Right atrium auricular region (tissue), 2 donors: ENCODE measurements around the gene SLC5A5. TPM values are rescaled to one million over a fixed set of nuclear protein-coding genes. Genes with fewer than 3 reads are reported as not detected.

Experiments used
- DNase-seq: peaks from one replicate; pipeline ENCODE4 v3.0.0-alpha.2; 2019; ENCODE audit warnings: low spot score
- H3K27ac ChIP-seq, 2 donors: fragments of 200-600 bp; sonication (generic); 1 replicate in 1 of 2; 2 replicates in 1 of 2; pipeline ENCODE4 v1.5.1; 2016 to 2019
- H3K27me3 ChIP-seq, 2 donors: fragments of 200-600 bp; sonication (generic); one replicate each; pipeline versions ENCODE4 v1.5.1 to v1.6.0; 2017 to 2019
- H3K36me3 ChIP-seq: fragments of 200-600 bp; sonication (generic); one replicate; pipeline ENCODE4 v1.5.1; 2016
- H3K4me1 ChIP-seq, 2 donors: fragments of 200-600 bp; sonication (generic); one replicate each; pipeline versions ENCODE4 v1.5.1 to v1.6.0; 2017 to 2019
- H3K4me3 ChIP-seq, 2 donors: fragments of 200-600 bp; sonication (generic); 1 replicate in 1 of 2; 2 replicates in 1 of 2; pipeline ENCODE4 v1.5.1; 2017 to 2019; ENCODE audit warnings: mild to moderate bottlenecking in 1 of 2, moderate library complexity in 1 of 2
- H3K9me3 ChIP-seq, 2 donors: fragments of 200-600 bp; sonication (generic); one replicate each; pipeline ENCODE4 v1.5.1; 2019
- total RNA-seq, 2 donors: library from RNA; depleted of rRNA; stranded (reverse); fragments of >200 nt; gene quantifications; one replicate each; pipeline ENCODE4 v1.1.0, GENCODE V29; 2016
- TF ChIP-seq, protein P1 (sequence below), 2 donors: fragments of 200-600 bp; sonication (generic); IDR thresholded peaks; one replicate each; pipeline ENCODE4 v1.5.1; 2019; ENCODE audit warnings: antibody characterized with exemption in 2 of 2

SLC5A5 gene
- total RNA-seq, 2 donors from 2014 or later = not detected

DNA sequence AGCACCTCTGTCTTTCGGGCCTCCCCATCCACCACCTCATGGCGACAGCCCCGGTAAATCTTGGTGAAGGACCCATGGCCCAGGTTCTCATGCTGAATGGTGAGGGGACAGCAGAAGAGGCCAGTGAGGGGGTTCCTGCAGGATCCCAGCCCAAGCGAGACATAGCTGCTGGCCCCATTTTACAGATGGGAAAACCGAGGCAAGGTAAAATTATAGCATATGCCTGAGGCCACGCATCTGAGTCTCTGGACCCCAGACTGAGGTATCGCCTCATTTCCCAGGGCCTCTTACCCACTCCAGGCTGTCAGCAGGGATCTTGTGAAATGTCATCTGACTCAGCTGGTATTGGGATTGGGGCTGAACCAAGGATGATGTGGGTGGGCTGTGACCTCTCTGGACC is 33.8 kb upstream of the SLC5A5 start:
- no peak overlapping the region for H3K27ac ChIP-seq
- H3K4me1 ChIP-seq = peaks cover 0 to 16% of the 10 kb centered on the region in 2 donors
- TF ChIP-seq, protein P1, sequence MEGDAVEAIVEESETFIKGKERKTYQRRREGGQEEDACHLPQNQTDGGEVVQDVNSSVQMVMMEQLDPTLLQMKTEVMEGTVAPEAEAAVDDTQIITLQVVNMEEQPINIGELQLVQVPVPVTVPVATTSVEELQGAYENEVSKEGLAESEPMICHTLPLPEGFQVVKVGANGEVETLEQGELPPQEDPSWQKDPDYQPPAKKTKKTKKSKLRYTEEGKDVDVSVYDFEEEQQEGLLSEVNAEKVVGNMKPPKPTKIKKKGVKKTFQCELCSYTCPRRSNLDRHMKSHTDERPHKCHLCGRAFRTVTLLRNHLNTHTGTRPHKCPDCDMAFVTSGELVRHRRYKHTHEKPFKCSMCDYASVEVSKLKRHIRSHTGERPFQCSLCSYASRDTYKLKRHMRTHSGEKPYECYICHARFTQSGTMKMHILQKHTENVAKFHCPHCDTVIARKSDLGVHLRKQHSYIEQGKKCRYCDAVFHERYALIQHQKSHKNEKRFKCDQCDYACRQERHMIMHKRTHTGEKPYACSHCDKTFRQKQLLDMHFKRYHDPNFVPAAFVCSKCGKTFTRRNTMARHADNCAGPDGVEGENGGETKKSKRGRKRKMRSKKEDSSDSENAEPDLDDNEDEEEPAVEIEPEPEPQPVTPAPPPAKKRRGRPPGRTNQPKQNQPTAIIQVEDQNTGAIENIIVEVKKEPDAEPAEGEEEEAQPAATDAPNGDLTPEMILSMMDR (IDR thresholded peaks at IDR 0.05) = no peak
- H3K27me3 ChIP-seq = no peaks in the 10 kb centered on the region
- H3K9me3 ChIP-seq = no peaks in the 10 kb centered on the region
- H3K36me3 ChIP-seq = no peaks in the 10 kb centered on the region
- no peak for DNase-seq
- H3K4me3 ChIP-seq = no peak overlapping the region

DNA sequence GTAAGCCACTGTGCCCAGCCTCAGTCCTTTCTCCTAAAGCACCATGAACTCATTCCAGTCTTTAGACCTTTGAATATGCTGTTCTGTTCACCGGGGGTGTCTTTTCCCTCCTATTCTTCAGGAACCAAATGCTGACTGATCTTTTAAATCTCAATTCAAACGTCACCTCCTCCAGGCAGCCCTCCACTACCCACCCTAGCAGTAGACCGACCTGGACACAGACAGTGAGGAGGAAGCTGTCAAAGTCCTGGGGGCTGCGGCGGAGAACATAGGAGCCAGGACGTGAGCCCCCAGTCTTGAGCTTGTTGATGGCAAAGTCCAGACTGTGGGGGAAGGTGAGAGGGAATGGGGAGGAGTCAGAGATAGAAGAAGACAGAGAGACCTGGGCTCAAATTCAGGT is 31.7 kb upstream of the SLC5A5 start:
- no peak for DNase-seq
- no peaks in the 10 kb centered on the region for H3K36me3 ChIP-seq
- no peak overlapping the region for H3K4me3 ChIP-seq
- H3K9me3 ChIP-seq = no peaks in the 10 kb centered on the region
- TF ChIP-seq, protein P1 (IDR thresholded peaks at IDR 0.05) = no peak
- H3K27me3 ChIP-seq = no peaks in the 10 kb centered on the region
- H3K27ac ChIP-seq = no peak overlapping the region
- peaks cover 0 to 16% of the 10 kb centered on the region in 2 donors for H3K4me1 ChIP-seq

DNA sequence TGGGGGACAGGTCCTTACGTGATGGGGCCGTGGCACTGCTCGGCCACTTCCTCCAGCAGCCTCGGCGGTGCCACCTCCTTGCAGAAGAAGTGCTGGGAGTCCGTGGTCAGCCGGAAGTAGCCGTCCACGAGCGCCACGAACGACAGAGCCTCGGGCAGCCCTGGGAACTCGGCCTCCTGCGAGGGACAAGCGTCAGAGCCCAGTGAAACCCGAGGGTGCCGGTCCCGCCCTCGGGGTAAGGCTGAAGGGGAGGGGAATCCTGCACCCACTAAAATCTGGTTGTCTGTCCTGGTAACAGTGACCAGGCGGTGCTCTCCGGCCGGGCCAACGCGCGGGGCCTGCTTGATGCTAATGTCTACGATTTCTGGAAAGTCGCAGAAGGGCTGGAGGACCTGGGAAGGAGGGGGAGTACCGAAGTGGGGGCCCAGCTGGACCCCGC is 30.4 kb upstream of the SLC5A5 start:
- TF ChIP-seq, protein P1 (IDR thresholded peaks at IDR 0.05) = no peak
- DNase-seq = no peak
- H3K4me1 ChIP-seq = peaks cover 0 to 16% of the 10 kb centered on the region in 2 donors
- no peaks in the 10 kb centered on the region for H3K9me3 ChIP-seq
- H3K27ac ChIP-seq = no peak overlapping the region
- peak overlapping the region; percentile 23 to 27 for H3K4me3 ChIP-seq
- no peaks in the 10 kb centered on the region for H3K27me3 ChIP-seq
- H3K36me3 ChIP-seq = no peaks in the 10 kb centered on the region

DNA sequence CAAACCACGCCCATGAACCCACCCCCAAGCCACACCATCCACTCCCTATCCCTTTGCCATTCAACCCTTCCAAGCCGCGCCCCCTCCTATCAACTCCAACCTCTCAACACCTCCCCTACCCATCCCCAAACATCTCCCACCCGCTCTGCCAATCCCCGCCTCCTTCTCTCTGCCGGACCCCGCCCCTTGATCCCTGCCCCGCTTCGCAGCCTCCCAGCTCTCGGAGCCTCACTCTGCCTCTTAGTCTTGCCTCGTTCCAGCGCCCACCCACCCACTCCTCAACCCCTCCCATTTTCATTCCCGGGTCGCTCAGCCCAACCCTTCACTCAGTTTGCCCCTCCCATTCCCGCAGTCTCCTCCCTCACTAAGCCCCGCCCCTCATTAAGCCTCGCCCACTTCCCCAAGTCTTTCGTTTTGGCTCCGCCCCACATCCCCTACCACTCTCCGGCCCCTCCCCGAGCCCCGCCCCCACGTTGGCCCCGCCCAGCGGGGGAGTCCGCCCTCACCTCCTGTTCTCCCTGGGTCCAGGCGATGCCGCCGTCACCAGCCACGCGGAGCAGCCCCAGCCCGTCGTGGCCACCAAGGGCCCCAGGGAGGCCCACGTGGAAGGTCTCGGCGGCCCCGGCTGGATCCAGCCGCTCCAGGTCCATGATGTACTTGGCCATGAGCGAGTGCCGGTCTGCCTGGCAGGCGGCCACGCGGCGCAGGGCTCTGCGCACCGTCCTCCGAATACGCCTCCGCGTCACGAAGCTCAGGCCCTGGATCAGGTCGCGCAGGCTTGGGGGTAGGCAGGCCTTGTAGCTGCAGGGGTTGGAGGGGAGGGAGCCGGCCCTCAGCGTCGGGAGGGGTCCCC is 29.7 kb upstream of the SLC5A5 start:
- peak overlapping the region; percentile 23 to 27 for H3K4me3 ChIP-seq
- peak; percentile 75 for DNase-seq
- H3K36me3 ChIP-seq = no peaks in the 10 kb centered on the region
- H3K27me3 ChIP-seq = no peaks in the 10 kb centered on the region
- H3K4me1 ChIP-seq = peaks cover 0 to 16% of the 10 kb centered on the region in 2 donors
- H3K9me3 ChIP-seq = no peaks in the 10 kb centered on the region
- no peak overlapping the region for H3K27ac ChIP-seq
- TF ChIP-seq, protein P1 (IDR thresholded peaks at IDR 0.05) = no peak

DNA sequence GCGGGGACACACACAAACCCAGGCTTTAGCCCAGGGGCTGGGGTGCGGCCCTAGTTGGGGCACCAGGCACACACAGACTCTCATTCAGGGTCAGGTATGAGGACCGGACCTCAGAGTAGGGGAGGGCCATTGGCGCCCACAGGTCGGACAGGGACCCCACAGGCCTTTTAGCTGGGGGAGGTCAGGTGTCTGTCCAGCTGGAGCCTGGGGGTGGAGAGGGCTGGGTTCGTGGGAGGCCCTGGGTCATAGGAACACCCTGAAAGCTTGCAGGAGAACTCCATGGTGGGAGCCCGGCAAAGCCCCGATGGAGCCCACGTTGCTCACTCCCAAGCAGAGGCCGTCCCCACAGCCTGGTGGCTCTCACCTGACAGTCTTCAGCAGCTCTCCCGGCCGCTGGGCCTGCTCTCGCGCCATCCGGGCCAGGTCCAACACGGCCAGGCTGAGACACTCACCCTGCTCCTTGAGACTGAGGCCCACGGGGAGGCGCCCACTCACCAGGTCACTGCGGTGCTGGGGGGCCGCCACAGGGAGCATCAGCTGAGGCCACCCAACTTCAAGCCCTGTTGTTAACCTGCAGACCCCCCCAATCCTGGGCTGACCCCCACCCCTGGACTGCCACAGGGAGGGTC is 29.0 kb upstream of the SLC5A5 start:
- no peaks in the 10 kb centered on the region for H3K27me3 ChIP-seq
- TF ChIP-seq, protein P1 (IDR thresholded peaks at IDR 0.05) = no peak
- DNase-seq = no peak
- H3K9me3 ChIP-seq = no peaks in the 10 kb centered on the region
- H3K27ac ChIP-seq = no peak overlapping the region
- no peaks in the 10 kb centered on the region for H3K36me3 ChIP-seq
- H3K4me3 ChIP-seq = peak overlapping the region in 1 of 2 donors; percentile 27
- H3K4me1 ChIP-seq = peaks cover 0 to 22% of the 10 kb centered on the region in 2 donors
